ENCODE data around the gene GRIFIN. TPM values are rescaled to one million over a fixed set of nuclear protein-coding genes. Genes with fewer than 3 reads are reported as not detected.
"Not testable (repeated sequence)": the region's sequence is repeated elsewhere in the genome, so short reads cannot be mapped to it uniquely, and the experiment has no call there.

Gene GRIFIN
- total RNA-seq, 1 donor from 2014 or later: not detected

DNA sequence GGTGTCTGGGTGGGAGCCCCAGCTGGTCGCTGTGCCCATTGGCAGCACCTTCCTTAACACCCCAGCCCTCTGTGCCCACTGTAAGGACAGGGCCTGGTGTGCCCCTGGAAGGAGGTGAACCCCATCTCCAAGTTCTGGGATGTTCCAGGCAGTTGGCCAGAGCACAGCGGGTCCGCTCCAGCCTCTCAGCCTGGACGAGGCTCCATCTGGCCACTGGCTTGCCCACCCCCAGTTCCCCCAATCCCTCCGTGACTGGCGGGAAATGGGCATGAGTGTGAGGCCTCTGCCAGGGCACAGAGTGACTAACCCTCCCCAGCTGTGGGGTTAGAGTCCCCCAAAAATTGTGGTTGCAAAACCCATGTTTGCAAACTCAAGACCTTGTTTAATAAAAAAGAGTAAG is 15.6 kb downstream of the GRIFIN start:
- intact Hi-C loops (cut with micrococcal nuclease): no loop called here
- TF ChIP-seq, protein P1, sequence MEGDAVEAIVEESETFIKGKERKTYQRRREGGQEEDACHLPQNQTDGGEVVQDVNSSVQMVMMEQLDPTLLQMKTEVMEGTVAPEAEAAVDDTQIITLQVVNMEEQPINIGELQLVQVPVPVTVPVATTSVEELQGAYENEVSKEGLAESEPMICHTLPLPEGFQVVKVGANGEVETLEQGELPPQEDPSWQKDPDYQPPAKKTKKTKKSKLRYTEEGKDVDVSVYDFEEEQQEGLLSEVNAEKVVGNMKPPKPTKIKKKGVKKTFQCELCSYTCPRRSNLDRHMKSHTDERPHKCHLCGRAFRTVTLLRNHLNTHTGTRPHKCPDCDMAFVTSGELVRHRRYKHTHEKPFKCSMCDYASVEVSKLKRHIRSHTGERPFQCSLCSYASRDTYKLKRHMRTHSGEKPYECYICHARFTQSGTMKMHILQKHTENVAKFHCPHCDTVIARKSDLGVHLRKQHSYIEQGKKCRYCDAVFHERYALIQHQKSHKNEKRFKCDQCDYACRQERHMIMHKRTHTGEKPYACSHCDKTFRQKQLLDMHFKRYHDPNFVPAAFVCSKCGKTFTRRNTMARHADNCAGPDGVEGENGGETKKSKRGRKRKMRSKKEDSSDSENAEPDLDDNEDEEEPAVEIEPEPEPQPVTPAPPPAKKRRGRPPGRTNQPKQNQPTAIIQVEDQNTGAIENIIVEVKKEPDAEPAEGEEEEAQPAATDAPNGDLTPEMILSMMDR (IDR thresholded peaks at IDR 0.05; ENCODE audit: borderline replicate concordance): no peak
- H3K27ac ChIP-seq (replicated peaks): no peak overlapping the region
- H3K9me3 ChIP-seq (replicated peaks): no peaks in the 10 kb centered on the region
- no peak overlapping the region for H3K4me3 ChIP-seq
- DNase-seq: no peak
- H3K36me3 ChIP-seq: no peaks in the 10 kb centered on the region
- H3K27me3 ChIP-seq (ENCODE audit: low read depth): no peaks in the 10 kb centered on the region
- no peaks in the 10 kb centered on the region for H3K4me1 ChIP-seq

DNA sequence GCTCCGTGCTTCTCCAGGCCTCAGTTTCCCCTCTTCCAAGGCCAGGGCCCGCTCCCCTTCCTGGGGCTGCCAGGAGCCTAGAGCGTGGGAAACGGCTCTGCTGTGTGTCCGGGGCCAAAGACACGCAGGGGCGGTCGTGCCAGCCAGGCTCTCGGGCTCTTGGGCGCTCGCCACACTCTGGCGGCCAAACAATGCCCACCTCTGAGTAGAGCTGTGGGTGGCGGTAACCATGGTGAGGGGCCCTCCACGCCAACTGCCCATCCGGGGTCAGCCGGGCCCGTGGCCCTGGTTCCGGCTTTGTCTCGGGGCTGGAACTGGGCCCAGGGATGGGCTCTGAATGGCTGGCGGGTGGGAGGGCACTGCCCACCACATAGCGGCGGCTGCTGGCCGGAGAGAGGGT is 16.0 kb downstream of the GRIFIN start:
- no peak overlapping the region for H3K27ac ChIP-seq (replicated peaks)
- H3K27me3 ChIP-seq (ENCODE audit: low read depth): no peaks in the 10 kb centered on the region
- TF ChIP-seq, protein P1 (IDR thresholded peaks at IDR 0.05; ENCODE audit: borderline replicate concordance): no peak
- intact Hi-C loops (cut with micrococcal nuclease): no loop called here
- H3K4me3 ChIP-seq: no peak overlapping the region
- no peaks in the 10 kb centered on the region for H3K9me3 ChIP-seq (replicated peaks)
- DNase-seq: no peak
- no peaks in the 10 kb centered on the region for H3K4me1 ChIP-seq
- no peaks in the 10 kb centered on the region for H3K36me3 ChIP-seq

DNA sequence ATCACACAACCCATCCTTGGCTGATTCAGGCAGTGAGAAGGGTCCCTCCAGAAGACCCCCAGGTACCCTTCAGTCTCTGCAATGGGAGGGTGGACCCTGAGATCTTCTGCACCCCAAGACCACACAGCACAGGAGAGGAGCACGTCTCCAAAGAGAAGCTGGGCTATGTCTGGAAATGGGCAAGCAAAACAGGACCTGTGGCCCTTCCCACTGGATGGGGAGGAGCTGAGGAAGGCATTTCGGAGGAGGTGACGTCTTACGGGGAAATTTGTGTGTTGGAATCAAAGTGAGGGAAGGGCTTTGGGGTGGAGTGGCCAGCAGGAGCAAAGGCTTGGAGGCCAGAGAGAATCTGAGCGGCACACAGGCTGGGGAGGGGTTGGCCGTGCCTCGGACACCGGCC is 16.5 kb downstream of the GRIFIN start:
- Histone ChIP-seq H3K4me1 (no peaks in the 10 kb centered on the region), H3K4me3 (no peak overlapping the region), H3K36me3 (no peaks in the 10 kb centered on the region), H3K27me3 (ENCODE audit: low read depth) (no peaks in the 10 kb centered on the region), H3K9me3 (replicated peaks) (no peaks in the 10 kb centered on the region), H3K27ac (replicated peaks) (no peak overlapping the region)
- TF ChIP-seq, protein P1 (IDR thresholded peaks at IDR 0.05; ENCODE audit: borderline replicate concordance): no peak
- intact Hi-C loops (cut with micrococcal nuclease): no loop called here
- no peak for DNase-seq

DNA sequence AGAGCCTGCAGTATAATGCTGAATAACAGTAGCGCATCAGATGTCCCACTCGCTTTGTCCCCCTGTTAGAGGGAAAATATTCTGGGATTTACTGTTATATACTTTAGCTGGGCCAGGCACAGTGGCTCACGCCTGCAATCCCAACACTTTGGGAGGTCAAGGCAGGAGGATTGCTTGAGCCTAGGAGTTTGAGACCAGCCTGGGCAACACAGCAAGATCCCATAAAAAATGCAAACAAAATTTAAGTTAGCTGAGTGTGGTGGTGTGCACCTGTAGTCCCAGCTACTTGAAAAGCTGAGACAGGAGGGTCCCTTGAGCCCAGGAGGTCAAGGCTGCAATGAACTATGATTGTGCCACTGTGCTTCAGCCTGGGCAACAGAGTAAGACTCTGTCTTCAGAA is 22.3 kb downstream of the GRIFIN start:
- H3K4me3 ChIP-seq; H3K27ac ChIP-seq (replicated peaks); DNase-seq; H3K36me3 ChIP-seq; intact Hi-C loops (cut with micrococcal nuclease); H3K27me3 ChIP-seq (ENCODE audit: low read depth); H3K9me3 ChIP-seq (replicated peaks): not testable (repeated sequence)
- peaks cover 12% of the 10 kb centered on the region for H3K4me1 ChIP-seq

DNA sequence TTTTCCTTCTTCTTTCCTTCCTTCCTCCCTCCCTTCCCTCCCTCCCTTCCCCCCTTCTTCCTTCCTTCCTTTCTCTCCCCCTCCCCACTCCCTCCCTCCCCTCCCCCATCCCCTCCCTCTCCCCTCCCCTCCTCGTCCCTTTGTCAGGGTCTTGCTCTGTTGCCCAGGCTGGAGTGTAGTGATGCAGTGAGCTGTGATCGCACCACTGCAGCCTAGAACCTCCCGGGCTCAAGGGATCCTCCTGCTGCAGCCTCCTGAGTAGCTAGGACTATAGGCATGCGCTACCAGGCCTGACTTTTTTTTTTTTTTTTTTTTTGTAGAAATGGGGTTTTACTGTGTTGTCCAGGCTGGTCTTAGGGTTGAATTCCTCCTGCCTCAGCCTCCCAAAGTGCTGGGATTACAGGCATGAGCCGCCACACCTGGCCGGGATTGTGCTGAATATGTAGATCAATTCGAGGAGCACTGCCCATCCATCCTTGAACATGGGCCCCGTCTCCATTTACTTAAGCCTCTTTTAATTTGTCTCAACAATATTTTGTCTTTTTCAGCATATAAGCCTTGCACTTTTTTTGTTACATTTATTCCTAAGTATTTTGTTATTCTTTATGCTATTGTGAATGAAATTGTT is 23.4 kb downstream of the GRIFIN start:
- DNase-seq: no peak
- intact Hi-C loops (cut with micrococcal nuclease): no loop called here
- H3K9me3 ChIP-seq (replicated peaks): no peaks in the 10 kb centered on the region
- H3K36me3 ChIP-seq: no peaks in the 10 kb centered on the region
- H3K4me1 ChIP-seq: peaks cover 12% of the 10 kb centered on the region
- H3K27ac ChIP-seq (replicated peaks): no peak overlapping the region
- H3K4me3 ChIP-seq: no peak overlapping the region
- no peaks in the 10 kb centered on the region for H3K27me3 ChIP-seq (ENCODE audit: low read depth)
- TF ChIP-seq, protein P1 (IDR thresholded peaks at IDR 0.05; ENCODE audit: borderline replicate concordance): no peak

DNA sequence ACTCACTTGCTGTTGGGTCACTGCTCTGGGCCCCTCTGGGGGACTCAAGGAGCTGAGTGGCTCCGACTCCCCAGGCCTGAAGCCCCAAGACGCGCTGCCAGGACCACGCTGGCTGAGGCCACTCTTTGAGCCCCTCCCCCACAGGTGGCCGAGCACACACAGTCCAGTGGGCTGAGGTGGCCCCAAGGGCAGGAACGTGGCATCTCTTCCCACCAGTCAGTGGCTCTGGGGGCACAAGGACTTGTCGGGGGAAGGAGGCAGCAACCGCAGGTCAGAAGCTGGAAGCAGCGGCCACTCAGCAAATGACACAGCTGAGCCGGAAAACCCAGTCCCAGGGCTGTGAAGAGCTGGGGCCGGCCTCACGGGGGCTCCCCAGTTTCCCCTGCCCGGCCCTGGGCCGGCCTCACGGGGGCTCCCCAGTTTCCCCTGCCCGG is 24.1 kb downstream of the GRIFIN start:
- Histone ChIP-seq H3K9me3 (replicated peaks) (no peaks in the 10 kb centered on the region), H3K27me3 (ENCODE audit: low read depth) (no peaks in the 10 kb centered on the region), H3K4me1 (peaks cover 12% of the 10 kb centered on the region), H3K36me3 (no peaks in the 10 kb centered on the region), H3K4me3 (peak overlapping the region; percentile 66), H3K27ac (replicated peaks) (no peak overlapping the region)
- intact Hi-C loops (cut with micrococcal nuclease): no loop called here
- TF ChIP-seq, protein P1 (IDR thresholded peaks at IDR 0.05; ENCODE audit: borderline replicate concordance): no peak
- DNase-seq: no peak

Data from left ventricle myocardium inferior (tissue), 1 donor.